ENCODE measurements around the gene ADI1. TPM values are rescaled to one million over a fixed set of nuclear protein-coding genes. Genes with fewer than 3 reads are reported as not detected.

Gene ADI1
- polyA plus RNA-seq, 1 donor = 57.2 TPM

DNA sequence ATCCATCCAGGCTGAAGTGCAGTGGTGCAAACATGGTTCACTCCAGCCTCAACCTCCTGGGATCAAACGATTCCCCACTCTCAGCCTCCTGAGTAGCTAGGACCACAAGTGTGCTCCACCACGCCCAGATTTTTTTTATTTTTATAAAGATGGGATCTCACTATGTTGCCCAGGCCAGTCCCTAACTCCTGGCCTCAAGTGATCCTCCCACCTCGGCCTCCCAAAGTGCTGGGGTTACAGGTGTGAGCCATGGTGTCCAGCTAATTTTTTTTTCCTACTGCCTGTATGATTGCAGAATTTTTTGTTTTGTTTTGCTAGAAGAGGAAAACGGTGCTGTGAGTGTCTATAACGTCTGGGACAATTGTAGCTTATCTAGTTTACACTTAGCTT, 38.3 kb downstream of the ADI1 start:
- Histone ChIP-seq H3K27ac (ENCODE audit: low read length) (peak overlapping the region; percentile 67), H3K4me3 (ENCODE audit: low read length) (no peak overlapping the region), H3K36me3 (ENCODE audit: control insufficient read depth, insufficient read depth, low read length) (peaks cover 34% of the 10 kb centered on the region), H3K4me1 (ENCODE audit: control insufficient read depth, insufficient read depth, low read length) (peaks cover 12% of the 10 kb centered on the region), H3K9me3 (ENCODE audit: control insufficient read depth, low read depth, low read length) (no peaks in the 10 kb centered on the region), H3K27me3 (ENCODE audit: control insufficient read depth, insufficient read depth, low read length) (no peaks in the 10 kb centered on the region)
- no CpG with 5 or more reads among the region's 5 CpGs for WGBS (ENCODE audit: insufficient coverage, low lambda C conversion rate)
- no peak for DNase-seq

DNA sequence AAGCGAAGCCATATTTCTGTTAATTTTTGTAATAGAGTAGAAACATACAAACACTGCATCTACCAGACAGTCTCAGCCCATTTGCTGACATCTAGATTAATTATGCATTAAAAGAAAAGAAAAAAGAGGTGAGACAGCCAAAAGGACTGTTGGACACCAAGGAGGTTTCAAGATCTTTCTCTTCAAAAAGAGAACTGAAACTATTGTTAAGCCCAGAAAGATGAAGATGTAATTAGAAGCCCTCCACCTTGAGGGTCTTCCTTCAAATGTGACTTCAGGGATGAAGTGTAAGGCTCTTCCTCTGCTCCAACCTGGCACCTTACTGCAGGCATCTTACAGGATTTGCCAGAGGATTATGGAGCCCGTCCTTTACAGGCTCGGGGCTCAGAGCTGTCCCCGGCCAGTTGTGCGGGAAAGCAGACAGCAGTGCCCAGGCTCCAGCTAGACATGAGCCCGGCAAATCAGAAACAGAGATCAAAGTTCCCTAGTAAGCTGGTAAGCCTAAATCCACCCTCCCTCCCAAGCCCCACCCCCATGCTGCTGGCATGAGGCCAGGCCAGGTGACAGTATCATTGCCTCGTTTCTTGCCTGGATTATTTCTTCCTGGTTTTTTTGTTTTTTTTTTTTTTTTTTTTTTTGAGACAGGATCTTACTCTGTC, 38.9 kb downstream of the ADI1 start:
- no peak overlapping the region for H3K4me3 ChIP-seq (ENCODE audit: low read length)
- peak; percentile 93 to 95 for DNase-seq
- 100% methylated on average over 1 of the region's 7 CpGs for WGBS (ENCODE audit: insufficient coverage, low lambda C conversion rate)
- H3K27me3 ChIP-seq (ENCODE audit: control insufficient read depth, insufficient read depth, low read length) = no peaks in the 10 kb centered on the region
- peaks cover 12% of the 10 kb centered on the region for H3K4me1 ChIP-seq (ENCODE audit: control insufficient read depth, insufficient read depth, low read length)
- H3K36me3 ChIP-seq (ENCODE audit: control insufficient read depth, insufficient read depth, low read length) = peaks cover 39% of the 10 kb centered on the region
- H3K9me3 ChIP-seq (ENCODE audit: control insufficient read depth, low read depth, low read length) = no peaks in the 10 kb centered on the region
- peak overlapping the region; percentile 67 for H3K27ac ChIP-seq (ENCODE audit: low read length)

DNA sequence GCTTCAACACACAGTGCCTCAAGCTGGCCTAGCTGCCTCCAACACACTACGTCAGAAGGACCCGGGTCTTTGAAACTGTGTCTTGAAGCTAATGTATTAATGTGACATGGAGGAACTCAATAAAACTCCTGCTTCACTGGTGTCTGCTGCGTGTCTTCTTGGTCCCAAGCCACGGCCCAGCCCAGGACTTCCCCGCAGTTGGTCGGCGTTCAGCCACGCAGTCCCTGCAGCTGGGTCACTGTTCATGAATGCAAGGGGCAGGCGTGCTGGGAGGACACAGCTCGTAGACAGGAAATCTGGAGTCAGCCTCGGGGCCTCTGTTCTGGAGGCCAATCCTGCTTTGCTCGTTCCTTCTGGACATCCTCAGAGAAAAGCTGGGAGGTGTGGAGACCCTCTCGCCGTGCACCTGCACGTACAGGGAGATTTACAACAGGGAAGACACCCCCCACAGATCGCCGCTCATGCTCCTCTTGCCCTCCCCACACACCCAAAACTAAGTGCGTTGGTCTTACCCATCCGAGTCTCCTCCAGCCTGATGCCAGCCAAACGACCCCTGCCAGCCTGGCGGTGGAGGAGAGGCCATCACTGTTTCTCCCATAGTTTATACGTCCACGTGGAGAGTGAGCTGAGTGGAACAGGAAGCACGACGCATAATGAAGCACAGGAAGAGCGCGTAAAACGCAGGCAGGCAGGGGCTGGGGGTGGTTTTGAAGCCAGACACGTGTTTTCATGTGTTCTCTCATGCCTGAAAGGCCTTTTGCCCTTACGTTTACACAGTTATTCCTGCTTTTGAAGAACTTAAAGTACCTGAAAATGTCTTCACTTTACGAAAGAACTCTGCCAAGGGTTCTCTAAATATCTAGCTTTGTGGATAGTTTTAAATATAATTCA, 39.7 kb downstream of the ADI1 start:
- 65% methylated on average over 8 of the region's 31 CpGs for WGBS (ENCODE audit: insufficient coverage, low lambda C conversion rate)

GRCh38 chr2:3478846-3479385, 40.4 kb downstream of the ADI1 start:
- Histone ChIP-seq H3K36me3 (ENCODE audit: control insufficient read depth, insufficient read depth, low read length) (peaks cover 47% of the 10 kb centered on the region), H3K27ac (ENCODE audit: low read length) (no peak overlapping the region), H3K4me1 (ENCODE audit: control insufficient read depth, insufficient read depth, low read length) (peaks cover 12% of the 10 kb centered on the region), H3K27me3 (ENCODE audit: control insufficient read depth, insufficient read depth, low read length) (no peaks in the 10 kb centered on the region), H3K4me3 (ENCODE audit: low read length) (no peak overlapping the region), H3K9me3 (ENCODE audit: control insufficient read depth, low read depth, low read length) (no peaks in the 10 kb centered on the region)
- no CpG with 5 or more reads among the region's 19 CpGs for WGBS (ENCODE audit: insufficient coverage, low lambda C conversion rate)
- no peak for DNase-seq

More for the DNA sequence above, 39.7 kb downstream of the ADI1 start:
- H3K9me3 ChIP-seq (ENCODE audit: control insufficient read depth, low read depth, low read length) = no peaks in the 10 kb centered on the region
- peaks cover 12% of the 10 kb centered on the region for H3K4me1 ChIP-seq (ENCODE audit: control insufficient read depth, insufficient read depth, low read length)
- H3K27me3 ChIP-seq (ENCODE audit: control insufficient read depth, insufficient read depth, low read length) = no peaks in the 10 kb centered on the region
- H3K27ac ChIP-seq (ENCODE audit: low read length) = no peak overlapping the region
- peaks cover 42% of the 10 kb centered on the region for H3K36me3 ChIP-seq (ENCODE audit: control insufficient read depth, insufficient read depth, low read length)
- no peak overlapping the region for H3K4me3 ChIP-seq (ENCODE audit: low read length)
- DNase-seq = no peak

DNA sequence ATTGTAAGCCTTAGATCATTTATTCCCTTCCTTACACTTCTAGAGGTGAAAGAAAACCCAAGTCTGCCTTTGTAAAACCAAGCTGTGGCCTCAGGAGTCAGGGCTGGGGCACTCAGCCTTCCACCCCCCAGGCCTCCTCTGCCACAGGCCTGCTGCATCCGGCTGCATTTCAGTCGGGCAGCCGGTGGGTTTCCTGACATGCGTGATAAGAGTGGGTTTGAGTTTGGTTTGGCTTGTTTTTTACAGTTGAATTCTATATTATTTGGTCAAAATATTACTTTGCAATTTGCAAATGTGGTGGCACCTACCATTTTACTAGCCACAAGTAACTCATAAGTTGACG, 42.4 kb downstream of the ADI1 start:
- Histone ChIP-seq H3K9me3 (ENCODE audit: control insufficient read depth, low read depth, low read length) (no peaks in the 10 kb centered on the region), H3K27me3 (ENCODE audit: control insufficient read depth, insufficient read depth, low read length) (no peaks in the 10 kb centered on the region), H3K4me1 (ENCODE audit: control insufficient read depth, insufficient read depth, low read length) (peaks cover 8% of the 10 kb centered on the region), H3K27ac (ENCODE audit: low read length) (no peak overlapping the region), H3K4me3 (ENCODE audit: low read length) (no peak overlapping the region), H3K36me3 (ENCODE audit: control insufficient read depth, insufficient read depth, low read length) (peaks cover 56% of the 10 kb centered on the region)
- no peak for DNase-seq
- 86% methylated on average over 1 of the region's 5 CpGs for WGBS (ENCODE audit: insufficient coverage, low lambda C conversion rate)

GRCh38 chr2:3476321-3476984, 42.9 kb downstream of the ADI1 start:
- H3K4me3 ChIP-seq (ENCODE audit: low read length) = no peak overlapping the region
- peaks cover 60% of the 10 kb centered on the region for H3K36me3 ChIP-seq (ENCODE audit: control insufficient read depth, insufficient read depth, low read length)
- DNase-seq = no peak
- H3K4me1 ChIP-seq (ENCODE audit: control insufficient read depth, insufficient read depth, low read length) = peaks cover 8% of the 10 kb centered on the region
- no CpG with 5 or more reads among the region's 14 CpGs for WGBS (ENCODE audit: insufficient coverage, low lambda C conversion rate)
- H3K9me3 ChIP-seq (ENCODE audit: control insufficient read depth, low read depth, low read length) = no peaks in the 10 kb centered on the region
- H3K27ac ChIP-seq (ENCODE audit: low read length) = no peak overlapping the region
- H3K27me3 ChIP-seq (ENCODE audit: control insufficient read depth, insufficient read depth, low read length) = no peaks in the 10 kb centered on the region

DNA sequence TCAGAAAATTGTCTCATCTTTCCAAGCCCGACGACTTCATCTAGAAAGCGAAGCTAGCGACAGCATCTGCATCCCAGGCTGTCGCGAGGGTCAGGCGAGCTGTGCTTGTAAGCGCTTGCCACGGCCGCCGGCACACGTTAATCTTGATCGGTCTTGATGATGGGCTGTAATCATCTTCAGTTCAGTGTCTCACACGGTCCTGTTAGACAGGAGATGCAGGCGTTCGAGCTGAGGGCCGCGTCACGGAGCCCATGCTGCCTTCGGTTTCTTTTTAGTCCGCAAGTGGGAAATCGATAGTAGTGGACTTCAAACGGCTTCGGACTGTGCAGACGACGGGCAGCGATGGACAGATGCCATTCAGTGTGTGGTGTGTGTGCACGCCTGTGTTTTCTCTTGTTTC, 43.6 kb downstream of the ADI1 start:
- Histone ChIP-seq H3K4me1 (ENCODE audit: control insufficient read depth, insufficient read depth, low read length) (peaks cover 4% of the 10 kb centered on the region), H3K27ac (ENCODE audit: low read length) (no peak overlapping the region), H3K4me3 (ENCODE audit: low read length) (no peak overlapping the region), H3K9me3 (ENCODE audit: control insufficient read depth, low read depth, low read length) (no peaks in the 10 kb centered on the region), H3K27me3 (ENCODE audit: control insufficient read depth, insufficient read depth, low read length) (no peaks in the 10 kb centered on the region), H3K36me3 (ENCODE audit: control insufficient read depth, insufficient read depth, low read length) (peaks cover 67% of the 10 kb centered on the region)
- WGBS (ENCODE audit: insufficient coverage, low lambda C conversion rate) = no CpG with 5 or more reads among the region's 28 CpGs
- DNase-seq = no peak

GRCh38 chr2:3472966-3473365, 46.4 kb downstream of the ADI1 start:
- H3K36me3 ChIP-seq (ENCODE audit: control insufficient read depth, insufficient read depth, low read length) = peaks cover 78% of the 10 kb centered on the region
- WGBS (ENCODE audit: insufficient coverage, low lambda C conversion rate) = 80% methylated on average over 4 of the region's 10 CpGs

GRCh38 chr2:3472296-3472695, 47.0 kb downstream of the ADI1 start:
- H3K27me3 ChIP-seq (ENCODE audit: control insufficient read depth, insufficient read depth, low read length) = no peaks in the 10 kb centered on the region
- 100% methylated on average over 1 of the region's 10 CpGs for WGBS (ENCODE audit: insufficient coverage, low lambda C conversion rate)
- H3K36me3 ChIP-seq (ENCODE audit: control insufficient read depth, insufficient read depth, low read length) = peaks cover 81% of the 10 kb centered on the region
- no peak overlapping the region for H3K27ac ChIP-seq (ENCODE audit: low read length)
- no peak overlapping the region for H3K4me3 ChIP-seq (ENCODE audit: low read length)
- no peaks in the 10 kb centered on the region for H3K9me3 ChIP-seq (ENCODE audit: control insufficient read depth, low read depth, low read length)
- H3K4me1 ChIP-seq (ENCODE audit: control insufficient read depth, insufficient read depth, low read length) = no peaks in the 10 kb centered on the region
- no peak for DNase-seq

More at GRCh38 chr2:3472966-3473365, 46.4 kb downstream of the ADI1 start:
- Histone ChIP-seq H3K9me3 (ENCODE audit: control insufficient read depth, low read depth, low read length) (no peaks in the 10 kb centered on the region), H3K27ac (ENCODE audit: low read length) (no peak overlapping the region), H3K27me3 (ENCODE audit: control insufficient read depth, insufficient read depth, low read length) (no peaks in the 10 kb centered on the region), H3K4me3 (ENCODE audit: low read length) (no peak overlapping the region), H3K4me1 (ENCODE audit: control insufficient read depth, insufficient read depth, low read length) (no peaks in the 10 kb centered on the region)
- no peak for DNase-seq
